Lower leg skin (tissue), 3 donors: ENCODE results near the gene PRKAR1B.

Source experiments
- POLR2A ChIP-seq, 2 donors: fragments of 450-650 bp; IDR thresholded peaks; one replicate each; pipeline ENCODE4 v1.6.1; 2016 to 2017; ENCODE audit warnings: antibody characterized with exemption in 2 of 2, mild to moderate bottlenecking in 1 of 2, moderate library complexity in 1 of 2
- TF ChIP-seq, protein P1 (sequence below), 3 donors: fragments of 450-650 bp; IDR thresholded peaks; one replicate each; pipeline ENCODE4 v1.5.1; 2016; ENCODE audit warnings: antibody characterized with exemption in 3 of 3, mild to moderate bottlenecking in 3 of 3, moderate library complexity in 2 of 3

DNA sequence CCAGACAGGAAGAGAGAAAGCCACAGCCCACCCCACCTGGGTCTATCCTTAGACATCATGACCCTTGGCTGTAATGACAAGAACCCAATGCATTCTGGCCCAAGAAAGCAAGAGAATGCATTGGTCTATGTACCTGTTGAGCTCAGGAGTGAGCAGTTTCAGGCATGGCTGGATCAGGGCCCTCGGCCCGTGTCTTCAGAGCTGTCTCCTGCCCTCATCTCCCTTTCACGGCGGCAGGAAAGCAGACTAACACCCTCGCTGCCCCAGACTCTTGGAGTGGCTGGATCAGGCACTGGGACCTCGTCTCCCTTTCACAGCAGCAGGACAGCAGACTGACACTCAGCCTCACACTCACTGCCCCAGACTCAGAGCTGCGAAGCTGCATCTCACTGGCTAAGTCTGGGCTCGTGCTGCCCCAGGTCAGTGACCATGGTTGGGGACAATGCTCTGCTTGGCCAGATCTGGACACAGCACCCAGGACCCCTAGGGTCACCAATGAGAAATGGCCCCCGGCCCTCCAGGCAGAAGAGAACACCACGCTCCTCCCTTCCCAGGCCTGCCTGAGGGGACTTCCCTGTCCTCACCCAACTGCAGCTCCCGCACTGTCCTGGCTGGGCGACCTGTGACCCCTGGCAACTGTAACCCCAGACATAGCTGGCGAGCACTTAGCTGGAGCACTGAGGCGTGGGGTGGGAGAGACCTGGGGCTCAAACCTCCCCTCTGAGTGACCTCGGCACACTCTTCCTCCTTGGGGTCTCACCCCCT lies 194.5 kb downstream of the PRKAR1B start:
- TF ChIP-seq, protein P1, sequence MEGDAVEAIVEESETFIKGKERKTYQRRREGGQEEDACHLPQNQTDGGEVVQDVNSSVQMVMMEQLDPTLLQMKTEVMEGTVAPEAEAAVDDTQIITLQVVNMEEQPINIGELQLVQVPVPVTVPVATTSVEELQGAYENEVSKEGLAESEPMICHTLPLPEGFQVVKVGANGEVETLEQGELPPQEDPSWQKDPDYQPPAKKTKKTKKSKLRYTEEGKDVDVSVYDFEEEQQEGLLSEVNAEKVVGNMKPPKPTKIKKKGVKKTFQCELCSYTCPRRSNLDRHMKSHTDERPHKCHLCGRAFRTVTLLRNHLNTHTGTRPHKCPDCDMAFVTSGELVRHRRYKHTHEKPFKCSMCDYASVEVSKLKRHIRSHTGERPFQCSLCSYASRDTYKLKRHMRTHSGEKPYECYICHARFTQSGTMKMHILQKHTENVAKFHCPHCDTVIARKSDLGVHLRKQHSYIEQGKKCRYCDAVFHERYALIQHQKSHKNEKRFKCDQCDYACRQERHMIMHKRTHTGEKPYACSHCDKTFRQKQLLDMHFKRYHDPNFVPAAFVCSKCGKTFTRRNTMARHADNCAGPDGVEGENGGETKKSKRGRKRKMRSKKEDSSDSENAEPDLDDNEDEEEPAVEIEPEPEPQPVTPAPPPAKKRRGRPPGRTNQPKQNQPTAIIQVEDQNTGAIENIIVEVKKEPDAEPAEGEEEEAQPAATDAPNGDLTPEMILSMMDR (IDR thresholded peaks at IDR 0.05) = no peak
- TF ChIP-seq POLR2A (IDR thresholded peaks at IDR 0.05) = no peak
